Trophoblast cell (in vitro differentiated cells and primary cell): ENCODE results near the gene CALR.

Experiments
- DNase-seq, 2 donors: peaks; one replicate each; pipeline ENCODE4 v3.0.0-alpha.2; 2016
- H2AFZ ChIP-seq: 2 replicates; pipeline ENCODE4 v1.6.1; 2013; ENCODE audit warnings: low read length, moderate library complexity, mild to moderate bottlenecking; ENCODE audit not compliant: insufficient read depth, poor library complexity
- H2AK5ac ChIP-seq: 2 replicates; pipeline ENCODE4 v1.6.1; 2013; ENCODE audit warnings: mild to moderate bottlenecking, low read length
- H2BK120ac ChIP-seq: 2 replicates; pipeline ENCODE4 v1.6.1; 2013; ENCODE audit warnings: low read length, mild to moderate bottlenecking, moderate library complexity; ENCODE audit not compliant: insufficient read depth, poor library complexity
- H2BK12ac ChIP-seq: 2 replicates; pipeline ENCODE4 v1.6.1; 2013; ENCODE audit warnings: mild to moderate bottlenecking, low read length, moderate library complexity
- H2BK5ac ChIP-seq: 2 replicates; pipeline ENCODE4 v1.6.1; 2013; ENCODE audit warnings: low read length, low read depth, moderate library complexity, mild to moderate bottlenecking; ENCODE audit not compliant: poor library complexity
- H3K14ac ChIP-seq: 2 replicates; pipeline ENCODE4 v1.6.1; 2013; ENCODE audit warnings: mild to moderate bottlenecking, low read length
- H3K18ac ChIP-seq: 2 replicates; pipeline ENCODE4 v1.6.1; 2013; ENCODE audit warnings: mild to moderate bottlenecking, low read length
- H3K23ac ChIP-seq: 2 replicates; pipeline ENCODE4 v1.6.1; 2013; ENCODE audit warnings: low read length
- H3K27ac ChIP-seq: 2 replicates; pipeline ENCODE4 v1.5.1; 2013; ENCODE audit warnings: low read depth, mild to moderate bottlenecking, inconsistent platforms, low read length, moderate library complexity
- H3K27me3 ChIP-seq: 2 replicates; pipeline ENCODE4 v1.6.1; 2013; ENCODE audit warnings: inconsistent platforms, mild to moderate bottlenecking, low read length, moderate library complexity; ENCODE audit not compliant: insufficient read depth
- H3K36me3 ChIP-seq, 2 experiments: 1 replicate in 1 of 2; 2 replicates in 1 of 2; pipeline ENCODE4 v1.6.1; 2013; ENCODE audit warnings: low read length in 2 of 2, mild to moderate bottlenecking in 2 of 2, moderate library complexity in 1 of 2; ENCODE audit not compliant: insufficient read depth in 2 of 2, control insufficient read depth in 1 of 2
- H3K4ac ChIP-seq: 2 replicates; pipeline ENCODE4 v1.6.1; 2013; ENCODE audit warnings: low read depth, mild to moderate bottlenecking, low read length, moderate library complexity
- H3K4me1 ChIP-seq, 2 experiments: 1 replicate in 1 of 2; 2 replicates in 1 of 2; pipeline ENCODE4 v1.6.1; 2013; ENCODE audit warnings: low read length in 2 of 2, mild to moderate bottlenecking in 2 of 2, moderate library complexity in 1 of 2; ENCODE audit not compliant: insufficient read depth in 2 of 2, control insufficient read depth in 1 of 2
- H3K4me2 ChIP-seq: 2 replicates; pipeline ENCODE4 v1.6.1; 2013; ENCODE audit warnings: inconsistent platforms, mild to moderate bottlenecking, low read length, moderate library complexity
- H3K4me3 ChIP-seq: 2 replicates; pipeline ENCODE4 v1.5.1; 2013; ENCODE audit warnings: mild to moderate bottlenecking, low read depth, low read length, inconsistent platforms
- H3K79me1 ChIP-seq: one replicate; pipeline ENCODE4 v1.6.1; 2013; ENCODE audit warnings: low read length
- H3K79me2 ChIP-seq: 2 replicates; pipeline ENCODE4 v1.6.1; 2013; ENCODE audit warnings: low read length, mild to moderate bottlenecking; ENCODE audit not compliant: control insufficient read depth, insufficient read depth, poor library complexity
- H3K9ac ChIP-seq: 2 replicates; pipeline ENCODE4 v1.6.1; 2013; ENCODE audit warnings: mild to moderate bottlenecking, low read length
- H3K9me3 ChIP-seq: 2 replicates; pipeline ENCODE4 v1.6.1; 2013; ENCODE audit warnings: low read depth, mild to moderate bottlenecking, control low read depth, inconsistent platforms, low read length; ENCODE audit not compliant: insufficient read depth
- H4K12ac ChIP-seq: 2 replicates; pipeline ENCODE4 v1.6.1; 2013; ENCODE audit warnings: low read depth, mild to moderate bottlenecking, low read length, moderate library complexity
- H4K8ac ChIP-seq: 2 replicates; pipeline ENCODE4 v1.6.1; 2013; ENCODE audit warnings: low read depth, mild to moderate bottlenecking, low read length, moderate library complexity
- H4K91ac ChIP-seq: one replicate; pipeline ENCODE4 v1.6.1; 2013; ENCODE audit warnings: low read depth, mild to moderate bottlenecking, low read length, moderate library complexity
- WGBS: extraction: QIAGEN DNeasy Blood & Tissue Kit; methylation state at CpG from one replicate; pipeline ENCODE4 v1.1.7; 2013; ENCODE audit warnings: missing lambda C conversion rate; ENCODE audit not compliant: insufficient read length, insufficient coverage; ENCODE audit errors: extremely low coverage; 5-methylcytosine and 5-hydroxymethylcytosine counted together

CALR gene

GRCh38 chr19:12936582-12936981, 1.8 kb upstream of the CALR start:
- no peak overlapping the region for H3K4ac ChIP-seq
- H3K27ac ChIP-seq, result no peak overlapping the region
- peaks cover 23 to 25% of the 10 kb centered on the region in 2 experiments for H3K4me1 ChIP-seq
- no peak overlapping the region for H3K4me2 ChIP-seq
- H2BK12ac ChIP-seq, result no peak overlapping the region
- H4K91ac ChIP-seq, result no peak overlapping the region
- H3K36me3 ChIP-seq, result peaks cover 21 to 23% of the 10 kb centered on the region in 2 experiments
- H3K79me2 ChIP-seq, result peaks cover 31% of the 10 kb centered on the region
- no peaks in the 10 kb centered on the region for H3K27me3 ChIP-seq
- H2BK5ac ChIP-seq, result no peak overlapping the region
- WGBS, result no CpG with 5 or more reads among the region's 7 CpGs
- H3K4me3 ChIP-seq, result no peak overlapping the region
- H3K79me1 ChIP-seq, result peaks cover 25% of the 10 kb centered on the region
- H2BK120ac ChIP-seq, result no peak overlapping the region
- H4K12ac ChIP-seq, result no peak overlapping the region
- no peak overlapping the region for H3K9ac ChIP-seq
- DNase-seq, result no peak
- no peak overlapping the region for H3K23ac ChIP-seq
- no peak overlapping the region for H3K18ac ChIP-seq
- H3K14ac ChIP-seq, result no peak overlapping the region
- H3K9me3 ChIP-seq, result peaks cover 2% of the 10 kb centered on the region
- H4K8ac ChIP-seq, result no peak overlapping the region
- no peak overlapping the region for H2AK5ac ChIP-seq
- H2AFZ ChIP-seq, result no peak overlapping the region

- Histone ChIP-seq H3K36me3 (peaks cover 28 to 30% of the 10 kb centered on the region in 2 experiments), H4K12ac (peak overlapping the region; percentile 96), H3K14ac (peak overlapping the region; percentile 95), H2BK5ac (peak overlapping the region; percentile 55), H3K79me1 (peaks cover 25% of the 10 kb centered on the region), H4K91ac (peak overlapping the region; percentile 93), H2AFZ (peak overlapping the region; percentile 90), H3K4me3 (peak overlapping the region; percentile 69), H3K79me2 (peaks cover 31% of the 10 kb centered on the region), H3K4ac (peak overlapping the region; percentile 93), H2BK120ac (peak overlapping the region; percentile 82), H3K4me2 (peak overlapping the region; percentile 82), H4K8ac (peak overlapping the region; percentile 95), H3K9ac (peak overlapping the region; percentile 82), H3K27ac (no peak overlapping the region), H3K4me1 (peaks cover 22 to 24% of the 10 kb centered on the region in 2 experiments), H2AK5ac (peak overlapping the region; percentile 96), H3K23ac (no peak overlapping the region), H2BK12ac (no peak overlapping the region), H3K27me3 (no peaks in the 10 kb centered on the region), H3K18ac (peak overlapping the region; percentile 88), H3K9me3 (peaks cover 2% of the 10 kb centered on the region)
- WGBS, result no CpG with 5 or more reads among the region's 23 CpGs
- no peak for DNase-seq
These were observed 1.1 kb upstream of the CALR start for GRCh38 chr19:12937093-12937926.

GRCh38 chr19:12938779-12939601, 581 bp downstream of the CALR start:
- peaks cover 42 to 44% of the 10 kb centered on the region in 2 experiments for H3K36me3 ChIP-seq
- H3K4me1 ChIP-seq, result peaks cover 18 to 22% of the 10 kb centered on the region in 2 experiments
- H3K9ac ChIP-seq, result peak overlapping the region; percentile 98
- H3K4me2 ChIP-seq, result peak overlapping the region; percentile 74
- peak overlapping the region; percentile 52 for H2BK5ac ChIP-seq
- WGBS, result no CpG with 5 or more reads among the region's 54 CpGs
- no peak overlapping the region for H2BK12ac ChIP-seq
- DNase-seq, result peak in 1 of 2 donors; percentile 64
- H4K8ac ChIP-seq, result peak overlapping the region; percentile 49
- H3K79me2 ChIP-seq, result peaks cover 22% of the 10 kb centered on the region
- H2BK120ac ChIP-seq, result peak overlapping the region; percentile 44
- H2AK5ac ChIP-seq, result peak overlapping the region; percentile 75
- H3K14ac ChIP-seq, result peak overlapping the region; percentile 81
- peak overlapping the region; percentile 12 for H2AFZ ChIP-seq
- no peak overlapping the region for H3K23ac ChIP-seq
- H3K9me3 ChIP-seq, result peaks cover 2% of the 10 kb centered on the region
- H3K4ac ChIP-seq, result peak overlapping the region; percentile 92
- peak overlapping the region; percentile 55 for H4K12ac ChIP-seq
- H3K18ac ChIP-seq, result peak overlapping the region; percentile 58
- no peaks in the 10 kb centered on the region for H3K27me3 ChIP-seq
- peaks cover 16% of the 10 kb centered on the region for H3K79me1 ChIP-seq
- peak overlapping the region; percentile 31 for H3K27ac ChIP-seq
- H3K4me3 ChIP-seq, result peak overlapping the region; percentile 99
- peak overlapping the region; percentile 82 for H4K91ac ChIP-seq

GRCh38 chr19:12939975-12940423, 1.6 kb downstream of the CALR start:
- H2BK5ac ChIP-seq, result peak overlapping the region; percentile 1
- H3K14ac ChIP-seq, result no peak overlapping the region
- peak overlapping the region; percentile 52 for H3K4me2 ChIP-seq
- no peaks in the 10 kb centered on the region for H3K27me3 ChIP-seq
- no peak overlapping the region for H4K12ac ChIP-seq
- H2BK120ac ChIP-seq, result no peak overlapping the region
- DNase-seq, result no peak
- peaks cover 18 to 22% of the 10 kb centered on the region in 2 experiments for H3K4me1 ChIP-seq
- no peak overlapping the region for H4K91ac ChIP-seq
- peaks cover 47 to 52% of the 10 kb centered on the region in 2 experiments for H3K36me3 ChIP-seq
- no peak overlapping the region for H3K23ac ChIP-seq
- H3K18ac ChIP-seq, result peak overlapping the region; percentile 11
- WGBS, result no CpG with 5 or more reads among the region's 10 CpGs
- peak overlapping the region; percentile 65 for H3K9ac ChIP-seq
- peak overlapping the region; percentile 25 for H3K27ac ChIP-seq
- no peak overlapping the region for H2BK12ac ChIP-seq
- H2AK5ac ChIP-seq, result no peak overlapping the region
- H3K4me3 ChIP-seq, result peak overlapping the region; percentile 4
- H3K79me1 ChIP-seq, result peaks cover 16% of the 10 kb centered on the region
- peaks cover 2% of the 10 kb centered on the region for H3K9me3 ChIP-seq
- H3K4ac ChIP-seq, result peak overlapping the region; percentile 97
- H2AFZ ChIP-seq, result no peak overlapping the region
- H4K8ac ChIP-seq, result no peak overlapping the region
- peaks cover 22% of the 10 kb centered on the region for H3K79me2 ChIP-seq
